ENCODE results near the gene LYL1. TPM values are rescaled to one million over a fixed set of nuclear protein-coding genes. Genes with fewer than 3 reads are reported as not detected.

The LYL1 gene
- total and polyA plus RNA-seq, 9 of the 15 experiments (the other 6 are each of a cell fraction or from before 2014, with no cell fraction given) = 1.3 to 266 (median 34.0) TPM

- TF ChIP-seq TEAD2 (tag; IDR thresholded peaks at IDR 0.05) (no peak), NCOR1 (IDR thresholded peaks at IDR 0.05) (peak; percentile 53), KDM2B (CRISPR knock-in tag; IDR thresholded peaks at IDR 0.05) (no peak), ZNF696 (CRISPR knock-in tag; conservative IDR thresholded peaks at IDR 0.05) (no peak), ATF1 (CRISPR knock-in tag; IDR thresholded peaks at IDR 0.05) (no peak), ATF1 (tag; IDR thresholded peaks at IDR 0.05) (peak; percentile 83), YBX1 (IDR thresholded peaks at IDR 0.05) (no peak), SNRNP70 (optimal IDR thresholded peaks at IDR 0.05; ENCODE audit: low read depth, low read length) (no peak), TARDBP (IDR thresholded peaks at IDR 0.05) (peak; percentile 77; the same call in 1 of the 2 replicates), ELF2 (CRISPR knock-in tag; IDR thresholded peaks at IDR 0.05) (peak; percentile 94), COPS2 (conservative IDR thresholded peaks at IDR 0.05) (no peak), POLR2AphosphoS2 (IDR thresholded peaks at IDR 0.05; ENCODE audit: low read length) (no peak), CBX5 (IDR thresholded peaks at IDR 0.05; ENCODE audit: borderline replicate concordance, low read depth) (no peak), ZNF740 (CRISPR knock-in tag; IDR thresholded peaks at IDR 0.05) (no peak), ZNF740 (tag; IDR thresholded peaks at IDR 0.05) (no peak), HDAC6 (IDR thresholded peaks at IDR 0.05; ENCODE audit: low read depth, low read length) (no peak), KLF6 (CRISPR knock-in tag; IDR thresholded peaks at IDR 0.05; ENCODE audit: borderline replicate concordance) (no peak), EP400 (IDR thresholded peaks at IDR 0.05) (peak; percentile 78), DDX20 (tag; IDR thresholded peaks at IDR 0.05; ENCODE audit: low read depth) (no peak), CCAR2 (IDR thresholded peaks at IDR 0.05; ENCODE audit: low read depth, low read length) (no peak), U2AF2 (optimal IDR thresholded peaks at IDR 0.05; ENCODE audit: low read depth, low read length) (no peak), ZNF655 (CRISPR knock-in tag; IDR thresholded peaks at IDR 0.05) (no peak), BDP1 (IDR thresholded peaks at IDR 0.05; ENCODE audit: insufficient read depth, insufficient read length) (no peak), CBFA2T2 (conservative IDR thresholded peaks at IDR 0.05) (no peak), ZNF124 (CRISPR knock-in tag; IDR thresholded peaks at IDR 0.05) (no peak), ZBTB12 (CRISPR knock-in tag; IDR thresholded peaks at IDR 0.05) (no peak), OTX1 (CRISPR knock-in tag; IDR thresholded peaks at IDR 0.05) (no peak), NR3C1 (CRISPR knock-in tag; IDR thresholded peaks at IDR 0.05) (no peak), ZBTB17 (CRISPR knock-in tag; IDR thresholded peaks at IDR 0.05) (peak; percentile 93), ZFX (CRISPR knock-in tag; IDR thresholded peaks at IDR 0.05) (peak; percentile 97), TRIM24 (IDR thresholded peaks at IDR 0.05) (0 out of 4 replicates have a peak, but pooled peaks of 1 of the 2 experiments have one; percentile 35)
Measured at GRCh38 chr19:13150187-13150930, 47.7 kb upstream of the LYL1 start, which contains the start of the genes IER2 and STX10 (continued).

Data from K562 (cell line).